Endothelial cell of umbilical vein (primary cell): ENCODE results near the gene HOXB7. TPM values are rescaled to one million over a fixed set of nuclear protein-coding genes. Genes with fewer than 3 reads are reported as not detected.

Source experiments
- BruUV-seq: library from RNA; stranded (reverse); fragments of 400-500 nt; replicated peaks from 2 replicates; lab custom pipeline; 2021; lab: Mats Ljungman, UMichigan
- CTCF ChIA-PET: fragments of 300-600, 350-600 bp; sonication (Branson Sonifier 250); formaldehyde crosslinking; loops from one replicate; lab custom pipeline; 2021; ENCODE audit warnings: antibody characterized with exemption, inconsistent platforms; lab: Charles Lee
- POLR2A ChIA-PET: fragments of 300-600, 350-600 bp; sonication (Branson Sonifier 250); formaldehyde crosslinking; loops from one replicate; lab custom pipeline; 2021; ENCODE audit warnings: antibody characterized with exemption, inconsistent platforms; lab: Charles Lee
- DNase-seq: peaks from one replicate; pipeline ENCODE4 v3.0.0-alpha.2; 2011; ENCODE audit warnings: low read depth, low spot score
- FAIRE-seq: peaks from 2 replicates; lab custom pipeline; 2011; peaks lifted over from hg19 to GRCh38; lab: Jason Lieb, UNC
- H2AFZ ChIP-seq: 2 replicates; pipeline ENCODE4 v1.6.0; 2012; ENCODE audit warnings: low read depth, low read length, control low read depth, inconsistent platforms
- H3K27ac ChIP-seq: 2 replicates; pipeline ENCODE4 v1.5.1; 2011; ENCODE audit warnings: low read depth, mild to moderate bottlenecking, control low read depth, low read length, moderate library complexity; ENCODE audit not compliant: insufficient read depth
- H3K27me3 ChIP-seq, 2 experiments: 2 replicates each; pipeline versions ENCODE4 v1.6.0 to v1.6.1; 2011; ENCODE audit warnings: low read length in 2 of 2, mixed read lengths in 1 of 2; ENCODE audit not compliant: control insufficient read depth in 2 of 2, insufficient read depth in 2 of 2
- H3K36me3 ChIP-seq, 2 experiments: 2 replicates in 1 of 2; 3 replicates in 1 of 2; pipeline ENCODE4 v1.5.1; 2011; ENCODE audit warnings: low read length in 2 of 2, mild to moderate bottlenecking in 1 of 2, moderate library complexity in 1 of 2; ENCODE audit not compliant: control insufficient read depth in 2 of 2, insufficient read depth in 2 of 2; ENCODE audit errors: extremely low read depth in 1 of 2
- H3K4me1 ChIP-seq: 3 replicates; pipeline ENCODE4 v1.5.1; 2011; ENCODE audit warnings: mild to moderate bottlenecking, low read length; ENCODE audit not compliant: control insufficient read depth, insufficient read depth; ENCODE audit errors: extremely low read depth
- H3K4me2 ChIP-seq: 2 replicates; pipeline ENCODE4 v1.6.1; 2011; ENCODE audit warnings: low read length, control low read depth, mixed read lengths; ENCODE audit not compliant: insufficient read depth
- H3K4me3 ChIP-seq, 3 experiments: fragments of 200-600 bp in 1 of 3; sonication (generic), shearing (Covaris generic) in 1 of 3; replicated peaks in 1 of 3; 2 replicates each; pipeline ENCODE4 v1.5.1; 2011 to 2016; ENCODE audit warnings: control low read depth in 3 of 3, low read length in 3 of 3, mild to moderate bottlenecking in 2 of 3, inconsistent platforms in 1 of 3, low read depth in 1 of 3, moderate library complexity in 1 of 3; ENCODE audit not compliant: insufficient read depth in 1 of 3
- H3K79me2 ChIP-seq: 2 replicates; pipeline ENCODE4 v1.6.0; 2012; ENCODE audit warnings: low read length, inconsistent platforms; ENCODE audit not compliant: control insufficient read depth, insufficient read depth
- H3K9ac ChIP-seq: replicated peaks from 2 replicates; pipeline ENCODE3; 2011; ENCODE audit warnings: low read length, control low read depth; ENCODE audit not compliant: insufficient read depth; ENCODE audit errors: extremely low read depth
- H3K9me1 ChIP-seq: replicated peaks from 3 replicates; pipeline ENCODE4 v1.6.0; 2011; ENCODE audit warnings: mild to moderate bottlenecking, low read length; ENCODE audit not compliant: control insufficient read depth, insufficient read depth; ENCODE audit errors: extremely low read depth
- H3K9me3 ChIP-seq: replicated peaks from 2 replicates; pipeline ENCODE4 v1.5.1; 2012; ENCODE audit warnings: low read length, inconsistent platforms; ENCODE audit not compliant: control insufficient read depth, insufficient read depth
- H4K20me1 ChIP-seq: replicated peaks from 2 replicates; pipeline ENCODE3; 2011; ENCODE audit warnings: mild to moderate bottlenecking, low read length; ENCODE audit not compliant: control insufficient read depth, insufficient read depth; ENCODE audit errors: extremely low read depth
- CTCF ChIP-seq, 2 donors: IDR thresholded peaks; 1 replicate in 1 of 2; 2 replicates in 1 of 2; pipeline ENCODE4 v1.5.1; 2011; ENCODE audit warnings: low read length in 2 of 2, mild to moderate bottlenecking in 2 of 2, moderate library complexity in 2 of 2, control low read depth in 1 of 2, inconsistent platforms in 1 of 2, low read depth in 1 of 2; ENCODE audit not compliant: insufficient read depth in 1 of 2; ENCODE audit errors: extremely low read depth in 1 of 2
- EZH2 ChIP-seq: IDR thresholded peaks from 2 replicates; pipeline ENCODE4 v1.6.1; 2012; ENCODE audit warnings: borderline replicate concordance, low read depth, mild to moderate bottlenecking, moderate library complexity, low read length, inconsistent platforms; ENCODE audit not compliant: severe bottlenecking
- FOS ChIP-seq: IDR thresholded peaks from 2 replicates; pipeline ENCODE4 v1.6.1; 2011; ENCODE audit warnings: mild to moderate bottlenecking, low read length, moderate library complexity, borderline replicate concordance; ENCODE audit not compliant: insufficient read depth
- JUN ChIP-seq: IDR thresholded peaks from 2 replicates; pipeline ENCODE4 v1.6.1; 2011; ENCODE audit warnings: borderline replicate concordance, low read depth; ENCODE audit not compliant: insufficient read length, insufficient read depth
- MYC ChIP-seq: IDR thresholded peaks from one replicate; pipeline ENCODE4 v1.6.1; 2011; ENCODE audit warnings: mild to moderate bottlenecking, low read depth, low read length
- POLR2A ChIP-seq: IDR thresholded peaks from 2 replicates; pipeline ENCODE4 v1.6.1; 2012; ENCODE audit warnings: low read depth, mild to moderate bottlenecking, control low read depth, low read length
- POLR2AphosphoS5 ChIP-seq: IDR thresholded peaks from 2 replicates; pipeline ENCODE4 v1.6.1; 2012; ENCODE audit warnings: low read depth, mild to moderate bottlenecking, control low read depth, low read length, moderate library complexity; ENCODE audit not compliant: insufficient read depth
- dilution Hi-C: fragments of 300-500 bp; cut with MboI; formaldehyde crosslinking; loops from one replicate; pipeline ENCODE4 v1.15.0; 2019; ENCODE audit warnings: low sequenced_read_pairs; ENCODE audit not compliant: extremely low pct_ligation_motif_present
- intact Hi-C: fragments of 100-400 bp; cut with micrococcal nuclease; formaldehyde crosslinking; loops from one replicate; pipeline ENCODE4 v1.10.0; 2022
- polyA plus RNA-seq, 4 experiments: library from polyadenylated mRNA; depleted of rRNA in 3 of 4; stranded (reverse) in 3 of 4; unstranded in 1 of 4; fragments of >200 nt; gene quantifications; 2 replicates each; pipeline versions ENCODE4 v1.2.1 to v1.2.3, GENCODE V29; 2011 to 2012; ENCODE audit warnings: missing spikeins in 1 of 4
- total RNA-seq: library from RNA; stranded (reverse); gene quantifications from 2 replicates; pipeline ENCODE4 v1.2.3, GENCODE V29; 2021

The HOXB7 gene
- total and polyA plus RNA-seq, 2 donors (not counting 3 experiments of a cell fraction or from before 2014, with no cell fraction given), result 23.5 to 24.5 TPM

GRCh38 chr17:48563385-48563838, 47.4 kb downstream of the HOXB7 start:
- Histone ChIP-seq H2AFZ (no peak overlapping the region), H3K4me1 (peaks cover 36% of the 10 kb centered on the region), H4K20me1 (no peaks in the 10 kb centered on the region), H3K4me3 (peak overlapping the region in 1 of 3 experiments; percentile 12), H3K79me2 (peaks cover 77% of the 10 kb centered on the region), H3K36me3 (peaks cover 0 to 5% of the 10 kb centered on the region in 2 experiments), H3K9ac (no peak overlapping the region), H3K9me1 (no peaks in the 10 kb centered on the region), H3K27me3 (no peaks in the 10 kb centered on the region), H3K4me2 (no peak overlapping the region), H3K27ac (no peak overlapping the region), H3K9me3 (no peaks in the 10 kb centered on the region)
- ChIA-PET POLR2A (no interaction called here), CTCF (interaction anchor here (1.4 kb wide), 1 partner anchor 8 kb away, joined by 3 read pairs; no protein-coding TSS in a partner anchor)
- dilution Hi-C loops (no loop called here), intact Hi-C loops (loop anchor here (2.0 kb wide), 1 partner anchor 15 kb away; no protein-coding TSS in a partner anchor)
- DNase-seq (no peak), FAIRE-seq (no peak)
- no peak for TF ChIP-seq EZH2
- TF ChIP-seq POLR2AphosphoS5, result no peak
- TF ChIP-seq FOS, result no peak
- TF ChIP-seq MYC, result no peak
- TF ChIP-seq POLR2A, result no peak
- TF ChIP-seq CTCF (IDR thresholded peaks at IDR 0.05; ENCODE audit: extremely low read depth in 1 of 2, insufficient read depth in 1 of 2, low read depth in 1 of 2, low read length in 2 of 2), result no peak
- no peak for TF ChIP-seq JUN
- no TSS peak for BruUV-seq
